NCI-H1694 (cell line): ENCODE results near the gene AGAP6.
"Not testable (repeated sequence)": the region's sequence is repeated elsewhere in the genome, so short reads cannot be mapped to it uniquely, and the experiment has no call there.

Experiments
- DNase-seq: peaks from one replicate; lab custom pipeline; 2025; lab: John Stamatoyannopoulos, UW

The AGAP6 gene

DNA sequence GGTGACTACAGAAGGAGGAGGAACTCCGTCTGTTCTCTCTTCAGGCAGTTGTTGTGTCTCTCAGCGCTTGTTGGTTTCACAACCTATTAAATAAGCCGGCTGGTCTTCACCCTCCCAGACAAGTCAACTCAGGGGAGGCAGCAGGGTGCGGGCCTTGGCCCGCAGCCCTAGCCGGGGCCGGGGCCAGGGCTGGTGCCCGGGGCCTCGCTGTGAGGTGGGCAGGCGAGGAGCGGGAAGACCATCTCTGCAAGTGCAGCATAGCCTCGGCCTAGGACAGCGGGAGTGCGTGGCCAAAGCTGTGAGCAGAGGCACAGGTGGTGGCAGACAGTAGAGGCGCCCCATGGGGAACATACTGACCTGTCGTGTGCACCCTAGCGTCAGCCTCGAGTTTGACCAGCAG lies at the start of gene AGAP6:
Gene AGAP6, plus strand, starts transcription at position 31 of the 400 bp plus-strand sequence. Its CDS starts 310 bp downstream, at position 341.
- not testable (repeated sequence) for DNase-seq

- DNase-seq, result peak; percentile 38
Observed at GRCh38 chr10:49941447-49942338, 46.5 kb upstream of the AGAP6 start, which contains the start of the genes PARG and TIMM23B. PARG (minus strand) TSS chr10:49942027; CDS start chr10:49941725, 302 bp downstream. TIMM23B (plus strand) TSS chr10:49942053; CDS start chr10:49942195, 142 bp downstream.

DNA sequence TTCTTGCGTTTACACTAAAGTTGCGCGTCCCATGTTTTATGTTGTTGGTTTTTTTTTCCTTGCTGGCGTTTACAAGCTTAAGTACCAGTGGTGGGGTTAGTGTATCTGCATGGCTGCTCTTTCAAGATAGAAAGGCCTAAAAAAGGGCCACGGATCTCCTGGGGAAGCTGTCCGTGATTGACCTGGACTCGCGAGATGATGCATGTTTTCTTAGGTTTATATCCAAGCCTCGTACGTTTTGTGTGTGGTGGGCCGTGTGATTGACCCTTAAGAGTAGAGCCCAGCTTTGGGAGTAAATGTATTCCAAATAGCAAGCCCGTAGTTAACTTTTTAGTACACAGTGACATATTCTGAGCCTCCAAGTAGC lies 45.9 kb upstream of the AGAP6 start:
- DNase-seq, result not testable (repeated sequence)

GRCh38 chr10:49943607-49944006 lies 44.6 kb upstream of the AGAP6 start:
- DNase-seq, result not testable (repeated sequence)

GRCh38 chr10:49948142-49948541 lies 40.1 kb upstream of the AGAP6 start:
- DNase-seq, result not testable (repeated sequence)

GRCh38 chr10:49948737-49949136 lies 39.5 kb upstream of the AGAP6 start:
- DNase-seq, result not testable (repeated sequence)

DNA sequence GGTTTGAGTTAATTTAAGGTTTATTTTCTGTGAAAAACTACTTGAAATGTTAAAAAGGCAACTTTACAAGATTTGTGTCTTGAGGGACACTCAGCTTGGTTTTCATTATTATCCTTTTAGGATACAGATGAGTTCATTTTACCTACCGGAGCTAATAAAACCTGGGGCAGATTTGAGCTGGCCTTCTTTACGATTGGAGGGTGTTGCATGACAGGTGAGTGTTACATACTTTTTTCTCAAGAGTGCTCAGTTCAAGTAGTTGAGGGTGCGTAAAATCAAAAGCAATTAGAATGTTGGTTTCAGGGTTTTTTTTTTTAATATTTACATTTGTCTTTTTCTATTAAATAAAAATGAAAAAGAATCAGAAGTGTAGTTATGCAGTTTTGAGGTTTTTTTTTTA lies 36.2 kb upstream of the AGAP6 start:
- not testable (repeated sequence) for DNase-seq

DNA sequence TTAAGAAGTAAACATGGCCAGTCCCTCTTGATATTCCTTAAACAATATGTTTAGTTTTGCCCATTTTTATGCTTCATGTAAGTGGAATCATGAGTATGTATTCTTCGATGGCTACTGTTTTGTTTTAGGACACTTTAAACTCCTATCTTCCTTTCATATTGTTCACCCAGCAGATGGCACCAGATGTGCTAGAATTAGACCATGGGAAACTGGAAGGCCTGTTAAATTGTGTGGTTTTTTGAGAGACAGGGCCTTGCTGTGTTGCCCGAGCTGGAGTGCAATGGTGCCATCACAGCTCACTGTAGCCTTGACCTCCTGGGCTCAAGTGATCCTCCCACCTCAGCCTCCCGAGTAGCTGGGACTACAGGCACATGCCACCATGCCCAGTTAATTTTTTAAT lies 35.1 kb upstream of the AGAP6 start:
- peak; percentile 43 for DNase-seq

DNA sequence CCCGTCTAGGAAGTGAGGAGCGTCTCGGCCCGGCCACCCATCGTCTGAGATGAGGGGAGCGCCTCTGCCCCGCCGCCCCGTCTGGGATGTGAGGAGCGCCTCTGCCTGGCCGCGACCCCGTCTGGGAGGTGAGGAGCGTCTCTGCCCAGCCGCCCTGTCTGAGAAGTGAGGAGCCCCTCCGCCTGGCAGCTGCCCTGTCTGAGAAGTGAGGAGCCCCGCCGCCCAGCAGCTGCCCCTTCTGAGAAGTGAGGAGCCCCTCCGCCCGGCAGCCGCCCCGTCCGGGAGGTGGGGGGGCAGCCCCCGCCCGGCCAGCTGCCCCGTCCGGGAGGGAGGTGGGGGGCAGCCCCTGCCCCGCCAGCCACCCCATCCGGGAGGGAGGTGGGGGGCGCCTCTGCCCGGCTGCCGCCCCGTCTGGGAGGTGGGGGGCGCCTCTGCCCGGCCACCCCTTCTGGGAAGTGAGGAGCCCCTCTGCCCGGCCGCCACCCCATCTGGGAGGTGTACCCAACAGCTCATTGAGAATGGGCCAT lies 17.8 kb upstream of the AGAP6 start:
- DNase-seq, result not testable (repeated sequence)

- not testable (repeated sequence) for DNase-seq
Observed at GRCh38 chr10:49971466-49971865, 16.7 kb upstream of the AGAP6 start.

- DNase-seq, result not testable (repeated sequence)
Observed at GRCh38 chr10:49972094-49972493, 16.1 kb upstream of the AGAP6 start.

- not testable (repeated sequence) for DNase-seq
Observed at GRCh38 chr10:49977756-49978155, 10.4 kb upstream of the AGAP6 start.

GRCh38 chr10:49987207-49987606 lies 999 bp upstream of the AGAP6 start:
- not testable (repeated sequence) for DNase-seq

- not testable (repeated sequence) for DNase-seq
Observed at GRCh38 chr10:49995321-49995720, 7.1 kb downstream of the AGAP6 start.

- DNase-seq, result not testable (repeated sequence)
Observed at GRCh38 chr10:50014024-50014423, 25.8 kb downstream of the AGAP6 start.

GRCh38 chr10:50015596-50016220 lies 27.5 kb downstream of the AGAP6 start:
- DNase-seq, result not testable (repeated sequence)

DNA sequence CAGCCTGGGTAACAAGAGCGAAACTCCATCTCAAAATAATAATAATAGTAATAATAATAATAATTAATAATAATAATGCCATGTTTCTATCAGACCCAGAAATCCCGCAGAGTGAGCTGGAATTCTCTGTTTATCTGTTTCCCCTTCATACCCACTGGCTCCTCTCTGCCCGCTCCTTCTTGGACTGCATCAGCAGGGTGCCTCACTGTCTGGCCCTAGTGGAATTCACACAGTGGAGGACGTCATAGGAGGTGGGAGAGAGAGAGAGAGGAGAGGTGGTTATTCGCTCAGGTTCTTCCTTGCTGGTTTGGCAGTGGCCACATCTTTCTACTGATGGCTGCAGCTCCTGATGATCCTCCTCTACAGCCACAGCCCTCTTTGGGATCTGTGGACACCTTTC lies 28.7 kb downstream of the AGAP6 start:
- DNase-seq, result not testable (repeated sequence)

GRCh38 chr10:50017646-50018045 lies 29.4 kb downstream of the AGAP6 start:
- DNase-seq, result not testable (repeated sequence)

DNA sequence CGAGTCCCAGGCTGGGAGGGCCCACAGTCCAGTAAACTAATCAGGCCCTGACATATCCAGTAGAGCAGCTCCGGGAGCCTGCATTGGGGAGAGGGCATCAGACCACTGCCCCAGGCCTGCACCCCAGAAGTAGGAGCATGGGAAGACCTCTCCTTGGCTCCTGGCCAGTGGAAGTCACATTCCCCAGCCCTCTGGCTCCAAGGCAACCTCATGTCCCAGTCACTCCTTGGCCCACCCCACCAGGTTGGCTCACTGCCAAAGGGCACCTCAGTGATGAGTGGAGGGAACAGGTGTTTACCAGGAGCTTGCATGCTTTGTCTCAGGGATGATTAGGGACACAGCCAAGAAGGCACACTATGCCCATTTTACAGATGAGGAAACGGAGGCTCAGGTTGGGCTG lies 31.1 kb downstream of the AGAP6 start:
- not testable (repeated sequence) for DNase-seq

GRCh38 chr10:50020451-50021024 lies 32.3 kb downstream of the AGAP6 start:
- not testable (repeated sequence) for DNase-seq

DNA sequence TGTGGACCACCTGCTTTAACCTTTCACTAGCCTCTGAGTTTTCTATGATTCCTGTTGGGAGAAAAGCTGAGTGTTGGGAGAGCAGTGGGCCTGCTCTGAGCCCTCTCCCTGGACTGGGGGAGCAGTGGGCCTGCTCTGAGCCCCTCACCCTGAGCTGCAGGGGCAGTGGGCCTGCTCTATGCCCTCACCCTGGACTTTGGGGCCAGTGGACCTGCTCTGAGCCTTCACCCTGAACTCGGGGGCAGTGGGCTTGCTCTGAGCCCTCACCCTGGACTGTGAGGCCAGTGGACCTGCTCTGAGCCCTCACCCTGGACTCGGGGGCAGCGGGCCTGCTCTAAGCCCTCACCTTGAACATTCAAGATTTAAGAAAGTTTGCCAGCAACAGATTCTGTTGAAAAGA lies 33.4 kb downstream of the AGAP6 start:
- no peak for DNase-seq

GRCh38 chr10:50024716-50025383 lies 36.6 kb downstream of the AGAP6 start:
- not testable (repeated sequence) for DNase-seq
